GM13976 (cell line): ENCODE data around the gene PRDM1.

ENCODE experiments used
- DNase-seq: peaks from one replicate; pipeline ENCODE4 v3.0.0; 2012; ENCODE audit warnings: low spot score
- CTCF ChIP-seq: IDR thresholded peaks from 2 replicates; pipeline ENCODE4 v1.5.1; 2012; ENCODE audit warnings: borderline replicate concordance, mild to moderate bottlenecking; ENCODE audit not compliant: insufficient read depth; ENCODE audit errors: extremely low read depth, missing control alignments, control extremely low read depth
- in situ Hi-C: fragments of 300-500 bp; cut with MboI; formaldehyde crosslinking; loops from one replicate; pipeline ENCODE4 v1.12.0; 2022; ENCODE audit warnings: low sequenced_read_pairs, mixed read lengths, inconsistent platforms; ENCODE audit not compliant: unreplicated experiment

Gene PRDM1

GRCh38 chr6:106064756-106065155 is 21.4 kb upstream of the PRDM1 start:
- TF ChIP-seq CTCF = no peak
- in situ Hi-C loops = no loop called here
- no peak for DNase-seq

- TF ChIP-seq CTCF = no peak
- in situ Hi-C loops = no loop called here
- no peak for DNase-seq
Measured at GRCh38 chr6:106066989-106067388, 19.1 kb upstream of the PRDM1 start.

DNA sequence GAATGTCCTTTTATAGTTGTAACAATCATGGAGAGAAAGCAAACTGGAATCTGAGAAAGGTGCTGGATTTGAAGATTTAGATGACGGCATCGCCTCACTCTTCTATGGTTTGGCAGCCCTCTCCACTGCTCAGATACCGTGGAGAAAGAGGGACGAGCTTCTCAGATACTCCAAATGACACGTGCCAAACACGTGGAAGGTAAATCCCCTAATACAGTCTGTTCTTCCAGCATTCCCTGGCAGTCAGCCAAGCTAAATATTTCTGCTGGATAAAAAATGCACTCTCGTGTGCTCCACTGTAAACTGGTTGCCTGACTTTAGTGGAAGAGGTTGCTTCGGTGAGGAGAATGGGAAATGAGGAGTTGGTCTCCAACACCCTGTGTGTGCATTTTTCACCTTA is 16.7 kb upstream of the PRDM1 start:
- no peak for DNase-seq
- in situ Hi-C loops = no loop called here

GRCh38 chr6:106070636-106071035 is 15.5 kb upstream of the PRDM1 start:
- in situ Hi-C loops = no loop called here

More for the DNA sequence above, 16.7 kb upstream of the PRDM1 start:
- TF ChIP-seq CTCF = no peak

GRCh38 chr6:106072501-106073090 is 13.5 kb upstream of the PRDM1 start:
- in situ Hi-C loops = no loop called here
- no peak for DNase-seq
- TF ChIP-seq CTCF = no peak

More at GRCh38 chr6:106070636-106071035, 15.5 kb upstream of the PRDM1 start:
- no peak for TF ChIP-seq CTCF
- DNase-seq = no peak

- in situ Hi-C loops = no loop called here
- no peak for DNase-seq
- no peak for TF ChIP-seq CTCF
Measured at GRCh38 chr6:106074146-106074545, 12.0 kb upstream of the PRDM1 start.
